B cell (primary cell): ENCODE data around the gene C2CD3.
"Not testable (repeated sequence)": the region's sequence is repeated elsewhere in the genome, so short reads cannot be mapped to it uniquely, and the experiment has no call there.

Experiments
- EZH2 ChIP-seq: IDR thresholded peaks from 2 replicates; pipeline ENCODE4 v1.6.1; 2012; ENCODE audit warnings: borderline replicate concordance, low read depth, mild to moderate bottlenecking, moderate library complexity, low read length; ENCODE audit not compliant: insufficient read depth, poor library complexity, severe bottlenecking
- TF ChIP-seq, protein P1 (sequence below): fragments of 200-600 bp; IDR thresholded peaks from one replicate; pipeline ENCODE4 v1.8.0; 2022; ENCODE audit warnings: antibody characterized with exemption, mild to moderate bottlenecking

DNA sequence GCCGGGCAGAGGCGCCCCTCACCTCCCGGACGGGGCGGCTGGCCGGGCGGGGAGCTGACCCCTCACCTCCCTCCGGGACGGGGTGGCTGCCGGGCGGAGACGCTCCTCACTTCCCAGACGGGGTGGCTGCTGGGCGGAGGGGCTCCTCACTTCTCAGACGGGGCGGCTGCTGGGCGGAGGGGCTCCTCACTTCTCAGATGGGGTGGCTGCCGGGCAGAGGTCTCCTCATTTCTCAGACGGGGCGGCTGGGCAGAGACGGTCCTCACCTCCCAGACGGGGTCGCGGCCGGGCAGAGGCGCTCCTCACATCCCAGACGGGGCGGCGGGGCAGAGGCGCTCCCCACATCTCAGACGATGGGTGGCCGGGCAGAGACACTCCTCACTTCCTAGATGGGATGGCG is 41.7 kb downstream of the C2CD3 start:
- TF ChIP-seq, protein P1, sequence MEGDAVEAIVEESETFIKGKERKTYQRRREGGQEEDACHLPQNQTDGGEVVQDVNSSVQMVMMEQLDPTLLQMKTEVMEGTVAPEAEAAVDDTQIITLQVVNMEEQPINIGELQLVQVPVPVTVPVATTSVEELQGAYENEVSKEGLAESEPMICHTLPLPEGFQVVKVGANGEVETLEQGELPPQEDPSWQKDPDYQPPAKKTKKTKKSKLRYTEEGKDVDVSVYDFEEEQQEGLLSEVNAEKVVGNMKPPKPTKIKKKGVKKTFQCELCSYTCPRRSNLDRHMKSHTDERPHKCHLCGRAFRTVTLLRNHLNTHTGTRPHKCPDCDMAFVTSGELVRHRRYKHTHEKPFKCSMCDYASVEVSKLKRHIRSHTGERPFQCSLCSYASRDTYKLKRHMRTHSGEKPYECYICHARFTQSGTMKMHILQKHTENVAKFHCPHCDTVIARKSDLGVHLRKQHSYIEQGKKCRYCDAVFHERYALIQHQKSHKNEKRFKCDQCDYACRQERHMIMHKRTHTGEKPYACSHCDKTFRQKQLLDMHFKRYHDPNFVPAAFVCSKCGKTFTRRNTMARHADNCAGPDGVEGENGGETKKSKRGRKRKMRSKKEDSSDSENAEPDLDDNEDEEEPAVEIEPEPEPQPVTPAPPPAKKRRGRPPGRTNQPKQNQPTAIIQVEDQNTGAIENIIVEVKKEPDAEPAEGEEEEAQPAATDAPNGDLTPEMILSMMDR: not testable (repeated sequence)
- not testable (repeated sequence) for TF ChIP-seq EZH2
